ENCODE measurements around the gene GBGT1. TPM values are rescaled to one million over a fixed set of nuclear protein-coding genes. Genes with fewer than 3 reads are reported as not detected.

GBGT1 gene
- total and polyA plus RNA-seq, 10 donors, result 9.2 to 52.8 (median 30.7) TPM

GRCh38 chr9:133164191-133164590, 477 bp upstream of the GBGT1 start:
- Histone ChIP-seq H3K27me3 (replicated peaks in 1 of 7) (peaks cover 0 to 29% (median 7%) of the 10 kb centered on the region in 7 donors), H3K9me3 (no peaks in the 10 kb centered on the region), H3K27ac (peak overlapping the region in 7 of 8 donors; percentile 48 to 88 (median 73)), H3K4me1 (peaks cover 10 to 43% (median 32%) of the 10 kb centered on the region in 6 donors), H3K36me3 (peaks cover 0 to 14% (median 0%) of the 10 kb centered on the region in 6 donors), H3K4me3 (peak overlapping the region; percentile 54 to 84 (median 63))
- TF ChIP-seq POLR2A (IDR thresholded peaks at IDR 0.05) (no peak), CTCF (IDR thresholded peaks at IDR 0.05 in 8 of 11, conservative IDR thresholded peaks at IDR 0.05 in 3 of 11) (no peak), POLR2AphosphoS5 (IDR thresholded peaks at IDR 0.05) (no peak)
- no peak for DNase-seq
- intact Hi-C loops (cut with DNase I; ENCODE audit: low total_unique reads), result no loop called here
- 63 to 93% (median 69%) methylated on average over 8 to 13 of the region's 13 CpGs for WGBS, 5 donors

GRCh38 chr9:133162861-133163503, 732 bp downstream of the GBGT1 start:
- peak; percentile 85 for DNase-seq
- intact Hi-C loops (cut with DNase I; ENCODE audit: low total_unique reads), result no loop called here
- peak overlapping the region in 6 of 8 donors; percentile 61 to 88 (median 80) for H3K27ac ChIP-seq
- peak in 1 of 11 experiments; percentile 3 for TF ChIP-seq CTCF (IDR thresholded peaks at IDR 0.05 in 8 of 11, conservative IDR thresholded peaks at IDR 0.05 in 3 of 11)
- no peak for TF ChIP-seq POLR2AphosphoS5 (IDR thresholded peaks at IDR 0.05)
- 48 to 53% (median 50%) methylated on average over 19 to 54 of the region's 54 CpGs for WGBS, 5 donors
- no peaks in the 10 kb centered on the region for H3K9me3 ChIP-seq
- peaks cover 10 to 43% (median 32%) of the 10 kb centered on the region in 6 donors for H3K4me1 ChIP-seq
- H3K4me3 ChIP-seq, result peak overlapping the region; percentile 54 to 84 (median 63)
- peaks cover 0 to 29% (median 7%) of the 10 kb centered on the region in 7 donors for H3K27me3 ChIP-seq (replicated peaks in 1 of 7)
- H3K36me3 ChIP-seq, result peaks cover 0 to 23% (median 0%) of the 10 kb centered on the region in 6 donors

- DNase-seq, result peak; percentile 51
These were observed 2.2 kb downstream of the GBGT1 start for GRCh38 chr9:133161547-133161950.

More at GRCh38 chr9:133161547-133161950, 2.2 kb downstream of the GBGT1 start:
- no peak for TF ChIP-seq CTCF (IDR thresholded peaks at IDR 0.05 in 8 of 11, conservative IDR thresholded peaks at IDR 0.05 in 3 of 11)
- TF ChIP-seq POLR2A (IDR thresholded peaks at IDR 0.05), result no peak
- no peak for TF ChIP-seq POLR2AphosphoS5 (IDR thresholded peaks at IDR 0.05)
- H3K4me3 ChIP-seq, result no peak overlapping the region
- WGBS, 5 donors, result 70 to 87% (median 86%) methylated on average over 4 of the region's 4 CpGs
- H3K4me1 ChIP-seq, result peaks cover 10 to 43% (median 32%) of the 10 kb centered on the region in 6 donors
- peaks cover 0 to 22% (median 7%) of the 10 kb centered on the region in 7 donors for H3K27me3 ChIP-seq (replicated peaks in 1 of 7)
- H3K36me3 ChIP-seq, result peaks cover 0 to 37% (median 0%) of the 10 kb centered on the region in 6 donors
- no peaks in the 10 kb centered on the region for H3K9me3 ChIP-seq
- intact Hi-C loops (cut with DNase I; ENCODE audit: low total_unique reads), result no loop called here
- peak overlapping the region in 2 of 8 donors; percentile 14 to 57 for H3K27ac ChIP-seq

Measured in spleen (tissue), 11 donors.